ENCODE results near the gene TMED9. TPM values are rescaled to one million over a fixed set of nuclear protein-coding genes. Genes with fewer than 3 reads are reported as not detected.

Gene TMED9
- total RNA-seq, 6 experiments from 2014 or later = 350 to 457 (median 354) TPM

DNA sequence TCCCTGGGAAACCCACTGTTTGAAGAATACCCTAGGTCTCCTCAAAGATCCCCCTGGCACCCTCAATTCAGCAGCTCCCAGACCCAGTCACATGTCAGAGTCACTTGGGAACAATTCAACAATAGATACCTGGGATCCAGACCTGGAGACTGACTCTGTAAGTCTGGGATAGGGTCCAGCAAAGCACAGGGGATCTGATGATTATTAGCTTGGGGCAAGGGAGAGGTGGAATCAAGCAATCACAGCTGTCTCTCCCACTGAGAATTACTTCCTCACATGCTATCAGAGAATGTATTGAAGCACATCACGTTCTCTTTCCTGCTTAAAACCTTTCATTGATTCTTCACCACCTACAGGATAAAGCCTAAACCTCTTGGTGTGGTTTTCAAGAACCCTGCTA, 43.5 kb upstream of the TMED9 start:
- TF ChIP-seq, protein P1, sequence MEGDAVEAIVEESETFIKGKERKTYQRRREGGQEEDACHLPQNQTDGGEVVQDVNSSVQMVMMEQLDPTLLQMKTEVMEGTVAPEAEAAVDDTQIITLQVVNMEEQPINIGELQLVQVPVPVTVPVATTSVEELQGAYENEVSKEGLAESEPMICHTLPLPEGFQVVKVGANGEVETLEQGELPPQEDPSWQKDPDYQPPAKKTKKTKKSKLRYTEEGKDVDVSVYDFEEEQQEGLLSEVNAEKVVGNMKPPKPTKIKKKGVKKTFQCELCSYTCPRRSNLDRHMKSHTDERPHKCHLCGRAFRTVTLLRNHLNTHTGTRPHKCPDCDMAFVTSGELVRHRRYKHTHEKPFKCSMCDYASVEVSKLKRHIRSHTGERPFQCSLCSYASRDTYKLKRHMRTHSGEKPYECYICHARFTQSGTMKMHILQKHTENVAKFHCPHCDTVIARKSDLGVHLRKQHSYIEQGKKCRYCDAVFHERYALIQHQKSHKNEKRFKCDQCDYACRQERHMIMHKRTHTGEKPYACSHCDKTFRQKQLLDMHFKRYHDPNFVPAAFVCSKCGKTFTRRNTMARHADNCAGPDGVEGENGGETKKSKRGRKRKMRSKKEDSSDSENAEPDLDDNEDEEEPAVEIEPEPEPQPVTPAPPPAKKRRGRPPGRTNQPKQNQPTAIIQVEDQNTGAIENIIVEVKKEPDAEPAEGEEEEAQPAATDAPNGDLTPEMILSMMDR (IDR thresholded peaks at IDR 0.05) = no peak
- H3K4me1 Mint-ChIP-seq (ENCODE audit: low read depth) = peaks cover 58% of the 10 kb centered on the region
- H3K9me3 Mint-ChIP-seq = peaks cover 7% of the 10 kb centered on the region
- peaks cover 1% of the 10 kb centered on the region; the same call in 1 of the 2 replicates for H3K27me3 Mint-ChIP-seq (ENCODE audit: insufficient read depth)
- no peak for DNase-seq
- H3K36me3 Mint-ChIP-seq (ENCODE audit: low read depth) = peaks cover 19% of the 10 kb centered on the region
- H3K27ac Mint-ChIP-seq = no peak overlapping the region
- H3K4me3 Mint-ChIP-seq = no peak overlapping the region

DNA sequence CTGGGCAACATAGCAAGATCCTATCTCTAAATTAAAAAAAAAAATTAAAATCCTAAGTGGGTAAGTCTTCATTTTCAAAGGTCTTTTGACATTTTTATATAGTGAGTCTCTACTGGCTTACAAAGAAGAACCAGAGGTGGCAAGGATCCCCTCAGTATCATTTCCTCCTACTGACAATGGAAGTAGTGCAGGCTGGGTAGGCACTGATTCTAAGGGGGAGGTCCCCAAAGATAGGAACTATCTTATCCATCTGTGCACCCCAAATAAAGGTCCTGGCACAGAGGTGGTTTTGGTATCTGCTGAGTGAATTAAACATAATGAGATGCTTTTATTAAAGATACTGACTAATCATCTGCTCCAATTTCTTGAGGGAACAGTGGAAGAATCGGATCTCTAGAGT, 41.9 kb upstream of the TMED9 start:
- DNase-seq = no peak
- H3K36me3 Mint-ChIP-seq (ENCODE audit: low read depth) = peaks cover 19% of the 10 kb centered on the region

DNA sequence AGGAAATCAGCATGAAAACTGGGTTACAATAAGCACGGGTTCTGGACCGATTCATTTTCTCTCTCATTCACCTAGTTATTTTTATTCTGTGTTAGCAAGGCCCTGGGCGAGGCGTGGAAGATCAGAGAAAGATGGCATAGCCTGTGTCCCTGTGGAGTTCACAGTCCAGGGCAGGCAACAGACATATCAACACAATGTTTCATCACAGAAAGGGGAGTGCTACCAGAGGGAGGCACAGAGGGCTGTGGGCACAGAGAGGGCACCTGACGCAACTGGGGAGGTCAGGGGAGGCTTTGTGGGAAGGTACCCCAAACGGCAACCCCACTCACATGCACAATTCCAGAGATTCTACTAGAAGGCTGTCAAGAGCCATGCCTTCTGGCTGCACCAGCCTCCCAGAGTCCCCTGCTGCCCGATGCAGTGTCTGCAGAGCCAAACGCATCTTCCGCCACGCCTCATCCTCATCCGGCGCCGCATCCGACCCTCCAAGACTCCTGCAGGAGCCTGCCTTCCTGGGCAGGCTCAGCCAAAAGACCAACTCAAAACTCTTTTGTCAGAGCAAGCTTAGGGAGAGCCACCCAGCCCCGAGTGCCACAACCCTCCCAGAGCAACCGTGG, 39.1 kb upstream of the TMED9 start:
- peaks cover 1% of the 10 kb centered on the region; the same call in 1 of the 2 replicates for H3K27me3 Mint-ChIP-seq (ENCODE audit: insufficient read depth)
- peak overlapping the region; percentile 24; the same call in 1 of the 2 replicates for H3K27ac Mint-ChIP-seq
- H3K36me3 Mint-ChIP-seq (ENCODE audit: low read depth) = peaks cover 8% of the 10 kb centered on the region; the same call in 1 of the 2 replicates
- H3K4me3 Mint-ChIP-seq = peak overlapping the region; percentile 93
- peaks cover 55% of the 10 kb centered on the region for H3K4me1 Mint-ChIP-seq (ENCODE audit: low read depth)
- no peaks in the 10 kb centered on the region for H3K9me3 Mint-ChIP-seq
- DNase-seq = no peak
- TF ChIP-seq, protein P1 (IDR thresholded peaks at IDR 0.05) = no peak

More for the DNA sequence above, 41.9 kb upstream of the TMED9 start:
- no peak overlapping the region for H3K27ac Mint-ChIP-seq
- H3K4me3 Mint-ChIP-seq = no peak overlapping the region
- H3K4me1 Mint-ChIP-seq (ENCODE audit: low read depth) = peaks cover 57% of the 10 kb centered on the region
- H3K9me3 Mint-ChIP-seq = peaks cover 7% of the 10 kb centered on the region
- H3K27me3 Mint-ChIP-seq (ENCODE audit: insufficient read depth) = peaks cover 1% of the 10 kb centered on the region; the same call in 1 of the 2 replicates
- TF ChIP-seq, protein P1 (IDR thresholded peaks at IDR 0.05) = no peak

DNA sequence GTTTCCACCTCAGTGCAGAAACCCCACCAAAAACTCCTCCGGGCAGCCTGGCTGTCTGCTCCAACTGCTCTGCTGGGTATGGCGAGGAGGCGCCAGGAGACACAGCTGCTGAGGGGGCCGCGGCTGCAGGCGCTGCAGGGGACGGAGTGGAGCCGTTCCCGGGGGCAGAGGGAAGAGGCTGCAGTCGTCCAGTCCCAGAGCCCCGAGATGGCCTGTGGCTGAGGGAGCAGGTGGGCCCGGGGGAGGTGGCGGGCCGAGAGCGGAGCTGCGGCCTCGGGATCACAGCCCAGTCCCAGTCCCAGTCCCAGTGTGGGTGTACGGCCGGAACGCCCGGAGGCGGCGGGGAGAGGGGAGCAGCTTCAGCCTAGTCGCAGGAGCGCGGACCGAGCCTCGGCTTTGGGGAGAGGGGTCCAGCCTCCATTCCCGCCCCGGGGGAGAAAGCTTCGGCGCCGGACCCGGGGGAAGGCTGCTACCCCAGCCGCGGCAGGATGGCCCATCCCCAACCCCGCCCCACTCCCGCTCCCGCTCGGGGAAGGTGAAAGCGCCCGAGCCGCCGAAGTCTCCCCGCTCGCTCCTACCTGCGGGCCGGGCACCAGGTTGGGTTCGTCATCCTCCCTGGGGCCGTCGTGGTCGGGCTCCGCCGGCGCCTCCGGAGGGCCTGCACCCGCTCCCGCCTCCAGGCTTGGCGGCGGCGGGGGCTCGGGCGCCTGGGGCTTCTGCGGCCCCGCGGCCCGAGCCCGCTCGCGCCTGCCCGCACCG, 38.2 kb upstream of the TMED9 start:
- Mint-ChIP-seq H3K36me3 (ENCODE audit: low read depth) (peaks cover 8% of the 10 kb centered on the region; the same call in 1 of the 2 replicates), H3K9me3 (no peaks in the 10 kb centered on the region), H3K27me3 (ENCODE audit: insufficient read depth) (peaks cover 1% of the 10 kb centered on the region; the same call in 1 of the 2 replicates), H3K27ac (0 out of 2 replicates have a peak overlapping the region, but pooled peaks have one; percentile 24), H3K4me3 (peak overlapping the region; percentile 93), H3K4me1 (ENCODE audit: low read depth) (peaks cover 52% of the 10 kb centered on the region)
- DNase-seq = no peak
- TF ChIP-seq, protein P1 (IDR thresholded peaks at IDR 0.05) = no peak

DNA sequence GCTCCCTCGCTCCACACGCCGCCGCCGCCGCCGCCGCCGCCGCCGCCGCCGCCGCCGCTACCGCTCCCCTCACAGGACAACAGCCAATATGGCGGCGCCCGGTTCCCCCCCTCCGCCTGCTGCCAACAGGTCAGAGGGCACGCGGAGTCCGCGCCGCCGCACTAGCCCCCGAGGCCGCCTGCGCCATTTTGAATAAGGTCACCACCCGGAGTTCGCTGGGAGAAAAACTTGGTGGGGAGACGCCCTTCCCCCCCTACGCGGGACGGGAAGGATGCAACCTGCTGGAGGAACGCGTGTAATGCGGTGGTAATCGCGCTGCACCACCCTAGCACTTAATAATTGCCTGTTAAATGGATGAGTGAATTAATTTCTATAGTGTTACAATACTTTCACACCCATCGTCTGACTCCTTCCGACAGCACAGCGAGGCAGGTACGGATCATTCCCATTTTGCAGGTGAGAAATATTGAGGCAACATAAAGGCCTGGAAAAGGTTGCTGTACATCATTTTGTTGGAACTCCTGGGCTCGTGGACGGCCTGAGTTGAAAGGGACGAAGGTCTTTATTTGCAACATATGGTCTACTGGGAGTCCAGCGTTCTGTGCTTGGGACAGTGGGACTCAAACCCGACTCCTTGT, 37.4 kb upstream of the TMED9 start, which contains the start of gene FAM193B:
FAM193B (minus strand) TSS at position 90 of the 638 bp plus-strand sequence. CDS start 105 bp downstream, outside the sequence.
- Mint-ChIP-seq H3K36me3 (ENCODE audit: low read depth) (peaks cover 8% of the 10 kb centered on the region; the same call in 1 of the 2 replicates), H3K27me3 (ENCODE audit: insufficient read depth) (peaks cover 1% of the 10 kb centered on the region; the same call in 1 of the 2 replicates), H3K4me3 (peak within 1 kb of the TSS; percentile 93), H3K9me3 (no peaks in the 10 kb centered on the region), H3K4me1 (ENCODE audit: low read depth) (peaks cover 52% of the 10 kb centered on the region), H3K27ac (peak within 1 kb of the TSS; percentile 24; the same call in 1 of the 2 replicates)
- TF ChIP-seq, protein P1 (IDR thresholded peaks at IDR 0.05) = peak; percentile 51; the same call in 1 of the 2 replicates
- DNase-seq = peak; percentile 90
